ENCODE results near the gene CTDP1.

- TF ChIP-seq POLR2A (IDR thresholded peaks at IDR 0.05) (no peak), CTCF (IDR thresholded peaks at IDR 0.05 in 4 of 5, conservative IDR thresholded peaks at IDR 0.05 in 1 of 5) (no peak)
Measured at GRCh38 chr18:79684283-79684631, 4.7 kb downstream of the CTDP1 start.

Measured in gastrocnemius medialis (tissue), 4 donors.